K562 (cell line): ENCODE data around the gene SPATC1L. TPM values are rescaled to one million over a fixed set of nuclear protein-coding genes. Genes with fewer than 3 reads are reported as not detected.
A peak's percentile ranks its signal among the peaks of the same experiment; 100 is the strongest.

Source experiments
- ADNP ChIP-seq: fragments of 200-800 bp; sonication (Bioruptor generic); IDR thresholded peaks from 2 replicates; pipeline ENCODE4 v1.6.1; 2016; ENCODE audit warnings: missing genetic modification characterization, missing compliant biosample characterization
- ARID3B ChIP-seq: fragments of 250-450 bp; sonication (Bioruptor Pico); IDR thresholded peaks from 2 replicates; pipeline ENCODE4 v1.4.0; 2020; ENCODE audit warnings: borderline replicate concordance
- ATF2 ChIP-seq: sonication (generic); formaldehyde crosslinking; IDR thresholded peaks from 2 replicates; pipeline ENCODE4 v1.8.1; 2022; ENCODE audit warnings: missing genetic modification reagents
- ATF7 ChIP-seq: fragments of 450-650 bp; IDR thresholded peaks from 2 replicates; pipeline ENCODE4 v1.7.1; 2014; ENCODE audit warnings: mild to moderate bottlenecking, moderate library complexity
- BCOR ChIP-seq: fragments of 450-650 bp; IDR thresholded peaks from 2 replicates; pipeline ENCODE4 v1.6.1; 2016
- BRD4 ChIP-seq: fragments of 200-600 bp; sonication (generic); IDR thresholded peaks from 2 replicates; pipeline ENCODE4 v1.6.1; 2017; ENCODE audit warnings: inconsistent platforms
- CHCHD3 ChIP-seq: fragments of 250-450 bp; sonication (Bioruptor Pico); IDR thresholded peaks from 2 replicates; pipeline ENCODE4 v2.1.2; 2022; ENCODE audit warnings: mild to moderate bottlenecking
- EP400 ChIP-seq: fragments of 450-650 bp; IDR thresholded peaks from 2 replicates; pipeline ENCODE4 v1.6.1; 2017; ENCODE audit warnings: antibody characterized with exemption, mild to moderate bottlenecking, moderate library complexity
- FOXJ2 ChIP-seq: fragments of 200-800 bp; sonication (Bioruptor generic); IDR thresholded peaks from 2 replicates; pipeline ENCODE4 v1.6.1; 2016; ENCODE audit warnings: missing genetic modification characterization, missing compliant biosample characterization
- HMBOX1 ChIP-seq: sonication (generic); IDR thresholded peaks from 2 replicates; pipeline ENCODE4 v1.6.1; 2016
- MCM5 ChIP-seq: fragments of 450-650 bp; IDR thresholded peaks from 2 replicates; pipeline ENCODE4 v1.6.1; 2016; ENCODE audit warnings: low read depth
- MCM7 ChIP-seq, 2 experiments: fragments of 450-650 bp; IDR thresholded peaks; 2 replicates each; pipeline ENCODE4 v1.6.1; 2016 to 2018
- NCOA4 ChIP-seq: fragments of 450-650 bp; IDR thresholded peaks from 2 replicates; pipeline ENCODE4 v1.6.1; 2018; ENCODE audit warnings: mild to moderate bottlenecking; ENCODE audit not compliant: partially characterized antibody
- NR2C1 ChIP-seq, 2 experiments: fragments of 450-650 bp; IDR thresholded peaks; 2 replicates each; pipeline ENCODE4 v1.6.1; 2017; ENCODE audit warnings: mild to moderate bottlenecking in 2 of 2, antibody characterized with exemption in 1 of 2, inconsistent platforms in 1 of 2, missing compliant biosample characterization in 1 of 2, missing genetic modification characterization in 1 of 2
- NRF1 ChIP-seq, 2 experiments: fragments of 450-650 bp; IDR thresholded peaks in 1 of 2; conservative IDR thresholded peaks in 1 of 2; 2 replicates each; pipeline ENCODE4 v1.6.1; 2014; ENCODE audit warnings: mild to moderate bottlenecking in 2 of 2
- PHTF2 ChIP-seq: fragments of 250-450 bp; sonication (Bioruptor Pico); IDR thresholded peaks from 2 replicates; pipeline ENCODE4 v1.5.0; 2021; ENCODE audit warnings: mild to moderate bottlenecking
- POLR2B ChIP-seq: fragments of 450-650 bp; IDR thresholded peaks from 2 replicates; pipeline ENCODE4 v1.6.1; 2018; ENCODE audit warnings: low read depth; ENCODE audit not compliant: partially characterized antibody
- PTTG1 ChIP-seq: fragments of 450-650 bp; IDR thresholded peaks from 2 replicates; pipeline ENCODE4 v1.6.1; 2016; ENCODE audit warnings: low read depth, mild to moderate bottlenecking, missing genetic modification characterization, missing compliant biosample characterization
- RBM17 ChIP-seq: fragments of 200-400 bp; formaldehyde crosslinking; IDR thresholded peaks from 2 replicates; pipeline ENCODE4 v1.6.1; 2017; ENCODE audit warnings: low read depth, mild to moderate bottlenecking, low read length, borderline replicate concordance
- SMARCC2 ChIP-seq: fragments of 450-650 bp; IDR thresholded peaks from 2 replicates; pipeline ENCODE4 v1.6.1; 2017; ENCODE audit warnings: antibody characterized with exemption, moderate library complexity, mild to moderate bottlenecking, low read depth
- SMARCE1 ChIP-seq: fragments of 450-650 bp; IDR thresholded peaks from 2 replicates; pipeline ENCODE4 v1.7.1; 2016; ENCODE audit warnings: mild to moderate bottlenecking
- TFAM ChIP-seq: fragments of 250-450 bp; sonication (Bioruptor Pico); conservative IDR thresholded peaks from 2 replicates; pipeline ENCODE4 v1.5.0; 2021; ENCODE audit warnings: mild to moderate bottlenecking, moderate library complexity
- ZBTB8A ChIP-seq: fragments of 450-650 bp; IDR thresholded peaks from 2 replicates; pipeline ENCODE4 v1.6.1; 2018; ENCODE audit warnings: mild to moderate bottlenecking, moderate library complexity; ENCODE audit not compliant: partially characterized antibody
- ZNF384 ChIP-seq: IDR thresholded peaks from 2 replicates; pipeline ENCODE4 v1.6.1; 2012; ENCODE audit warnings: low read depth, low read length, improper control_type of control experiment
- ZNF511 ChIP-seq: sonication (generic); formaldehyde crosslinking; IDR thresholded peaks from 2 replicates; pipeline ENCODE4 v1.8.0; 2022; ENCODE audit warnings: mild to moderate bottlenecking, missing genetic modification reagents
- ZNF551 ChIP-seq: fragments of 250-450 bp; sonication (Bioruptor Pico); IDR thresholded peaks from 2 replicates; pipeline ENCODE4 v1.5.0; 2021; ENCODE audit warnings: mild to moderate bottlenecking, moderate library complexity
- polyA plus RNA-seq, 8 experiments: library from polyadenylated mRNA; depleted of rRNA in 4 of 8; stranded (reverse) in 5 of 8; unstranded in 3 of 8; fragments of >200 nt; fragmentation: Nextera tagmentation in 2 of 8; fragmentation: Illumina TruSeq in 1 of 8; extraction: Ambion mirVana in 2 of 8; extraction: Trizol in 1 of 8; gene quantifications; 2 replicates each; pipeline versions ENCODE4 v1.2.1 to v1.2.3, GENCODE V29; 2011 to 2014; ENCODE audit warnings: inconsistent platforms in 1 of 8, missing spikeins in 1 of 8
- total RNA-seq, 7 experiments: library from RNA; depleted of rRNA in 6 of 7; stranded (reverse); fragments of >200 nt in 6 of 7; fragmentation: Illumina TruSeq in 2 of 7; extraction: Trizol in 2 of 7; gene quantifications; 2 replicates each; pipeline versions ENCODE4 v1.2.1 to v1.2.3, GENCODE V29; 2011 to 2021; ENCODE audit warnings: low replicate concordance in 1 of 7

Gene SPATC1L
- total and polyA plus RNA-seq, 9 of the 15 experiments (the other 6 are each of a cell fraction or from before 2014, with no cell fraction given): 0.14 to 121 (median 34.0) TPM; not detected in 1

- TF ChIP-seq NR2C1 (IDR thresholded peaks at IDR 0.05) (no peak), NR2C1 (tag; IDR thresholded peaks at IDR 0.05) (no peak), EP400 (no peak), ZNF384 (no peak), CHCHD3 (CRISPR knock-in tag) (no peak), BRD4 (no peak; the same call in 1 of the 2 replicates), TFAM (CRISPR knock-in tag) (no peak), ADNP (tag) (no peak), BCOR (peak; percentile 11; the same call in 1 of the 2 replicates), NCOA4 (no peak), MCM5 (no peak), SMARCE1 (peak; percentile 73; the same call in 1 of the 2 replicates), PTTG1 (tag) (no peak), ATF2 (CRISPR knock-in tag) (no peak), NRF1 (conservative IDR thresholded peaks at IDR 0.05 in 1 of 2, IDR thresholded peaks at IDR 0.05 in 1 of 2) (no peak; a peak in 1 of 4 replicates), SMARCC2 (peak; percentile 73; the same call in 1 of the 2 replicates), ATF7 (peak; percentile 73), ZBTB8A (no peak), FOXJ2 (tag) (no peak), HMBOX1 (no peak), ARID3B (CRISPR knock-in tag) (no peak), PHTF2 (CRISPR knock-in tag) (no peak), ZNF551 (CRISPR knock-in tag) (no peak), RBM17 (no peak), MCM7 (IDR thresholded peaks at IDR 0.05) (no peak), ZNF511 (no peak), POLR2B (no peak)
These were observed 30.8 kb downstream of the SPATC1L start (continued) for GRCh38 chr21:46153247-46154154.
